ENCODE results near the gene CLSTN2.

The CLSTN2 gene

GRCh38 chr3:139935016-139935865 lies at the start of gene CLSTN2:
TSS of gene CLSTN2 (plus strand) at chr3:139935185.
- peak; percentile 65 for DNase-seq

- no peak for DNase-seq
These were observed 47.6 kb upstream of the CLSTN2 start for GRCh38 chr3:139887431-139887830.

- no peak for DNase-seq
These were observed 46.3 kb upstream of the CLSTN2 start for GRCh38 chr3:139888561-139889140.

- DNase-seq: no peak
These were observed 41.6 kb upstream of the CLSTN2 start for GRCh38 chr3:139893267-139893962.

- no peak for DNase-seq
These were observed 40.9 kb upstream of the CLSTN2 start for GRCh38 chr3:139893963-139894642.

- no peak for DNase-seq
These were observed 40.4 kb upstream of the CLSTN2 start for GRCh38 chr3:139894643-139894989.

GRCh38 chr3:139897759-139898158 lies 37.2 kb upstream of the CLSTN2 start:
- no peak for DNase-seq

GRCh38 chr3:139906418-139906817 lies 28.6 kb upstream of the CLSTN2 start:
- DNase-seq: no peak

GRCh38 chr3:139909811-139910210 lies 25.2 kb upstream of the CLSTN2 start:
- no peak for DNase-seq

GRCh38 chr3:139916271-139916670 lies 18.7 kb upstream of the CLSTN2 start:
- no peak for DNase-seq

- DNase-seq: no peak
These were observed 17.7 kb upstream of the CLSTN2 start for GRCh38 chr3:139917226-139917785.

GRCh38 chr3:139928708-139929505 lies 6.1 kb upstream of the CLSTN2 start:
- DNase-seq: no peak

- DNase-seq: no peak
These were observed 4.8 kb upstream of the CLSTN2 start for GRCh38 chr3:139930211-139930610.

- no peak for DNase-seq
These were observed 1.2 kb upstream of the CLSTN2 start for GRCh38 chr3:139933766-139934165.

- peak; percentile 63 for DNase-seq
These were observed 371 bp upstream of the CLSTN2 start for GRCh38 chr3:139934613-139935015.

- no peak for DNase-seq
These were observed 1.2 kb downstream of the CLSTN2 start for GRCh38 chr3:139935866-139936817.

- peak; percentile 60 for DNase-seq
These were observed 2.8 kb downstream of the CLSTN2 start for GRCh38 chr3:139937674-139938279.

- no peak for DNase-seq
These were observed 4.8 kb downstream of the CLSTN2 start for GRCh38 chr3:139939681-139940190.

GRCh38 chr3:139940622-139941021 lies 5.6 kb downstream of the CLSTN2 start:
- no peak for DNase-seq

- no peak for DNase-seq
These were observed 6.6 kb downstream of the CLSTN2 start for GRCh38 chr3:139941580-139941979.

Measured in hematopoietic multipotent progenitor cell treated with erythropoietin and hydrocortisone succinate and interleukin-3 and kit ligand, for 4 days (in vitro differentiated cells).